Liver (tissue), 9 donors: ENCODE measurements around the gene CEP135. TPM values are rescaled to one million over a fixed set of nuclear protein-coding genes. Genes with fewer than 3 reads are reported as not detected.
"Not testable (repeated sequence)": the region's sequence is repeated elsewhere in the genome, so short reads cannot be mapped to it uniquely, and the experiment has no call there.

Experiments
- DNase-seq: peaks from one replicate; pipeline ENCODE4 v3.0.0-alpha.2; 2017; ENCODE audit warnings: low spot score
- H3K27ac ChIP-seq, 2 donors: one replicate each; pipeline ENCODE4 v1.7.0; 2013; ENCODE audit warnings: inconsistent platforms in 2 of 2, low read length in 2 of 2, control low read depth in 1 of 2, low read depth in 1 of 2, mild to moderate bottlenecking in 1 of 2
- H3K27me3 ChIP-seq, 4 donors: one replicate each; pipeline versions ENCODE4 v1.6.1 to v1.7.0; 2013; ENCODE audit warnings: low read length in 3 of 4, inconsistent platforms in 1 of 4, mild to moderate bottlenecking in 1 of 4, moderate library complexity in 1 of 4; ENCODE audit not compliant: control insufficient read depth in 4 of 4, insufficient read depth in 4 of 4
- H3K36me3 ChIP-seq, 4 donors: one replicate each; pipeline versions ENCODE4 v1.6.1 to v1.7.0; 2013; ENCODE audit warnings: low read length in 3 of 4, mild to moderate bottlenecking in 3 of 4, low read depth in 1 of 4, moderate library complexity in 1 of 4; ENCODE audit not compliant: control insufficient read depth in 4 of 4, insufficient read depth in 3 of 4
- H3K4me1 ChIP-seq, 4 donors: one replicate each; pipeline versions ENCODE4 v1.6.1 to v1.7.0; 2013; ENCODE audit warnings: low read length in 3 of 4, mild to moderate bottlenecking in 3 of 4, moderate library complexity in 1 of 4; ENCODE audit not compliant: control insufficient read depth in 4 of 4, insufficient read depth in 4 of 4
- H3K4me3 ChIP-seq, 3 donors: one replicate each; pipeline versions ENCODE4 v1.6.1 to v1.7.0; 2013; ENCODE audit warnings: low read length in 3 of 3, control low read depth in 1 of 3, low read depth in 1 of 3, mild to moderate bottlenecking in 1 of 3
- H3K9ac ChIP-seq, 2 donors: one replicate each; pipeline ENCODE4 v1.7.0; 2013; ENCODE audit warnings: low read length in 2 of 2, mild to moderate bottlenecking in 2 of 2, moderate library complexity in 2 of 2, control low read depth in 1 of 2, low read depth in 1 of 2
- H3K9me3 ChIP-seq, 4 donors: one replicate each; pipeline versions ENCODE4 v1.6.1 to v1.7.0; 2013; ENCODE audit warnings: low read length in 3 of 4; ENCODE audit not compliant: control insufficient read depth in 4 of 4
- FOXA1 ChIP-seq: IDR thresholded peaks from 2 replicates; pipeline ENCODE4 v1.6.1; 2016; ENCODE audit warnings: antibody characterized with exemption
- GABPA ChIP-seq, 2 donors: IDR thresholded peaks in 1 of 2; conservative IDR thresholded peaks in 1 of 2; 2 replicates each; pipeline ENCODE4 v1.6.1; 2016; ENCODE audit warnings: antibody characterized with exemption in 2 of 2, mild to moderate bottlenecking in 1 of 2, moderate library complexity in 1 of 2
- HNF4A ChIP-seq, 2 donors: conservative IDR thresholded peaks; 2 replicates each; pipeline ENCODE4 v1.6.1; 2016; ENCODE audit warnings: antibody characterized with exemption in 2 of 2, mild to moderate bottlenecking in 2 of 2
- HNF4G ChIP-seq: IDR thresholded peaks from 2 replicates; pipeline ENCODE4 v1.6.1; 2016; ENCODE audit warnings: antibody characterized with exemption
- JUND ChIP-seq, 2 donors: IDR thresholded peaks; 2 replicates each; pipeline ENCODE4 v1.6.1; 2016; ENCODE audit warnings: antibody characterized with exemption in 2 of 2
- RAD21 ChIP-seq, 2 donors: IDR thresholded peaks; 2 replicates each; pipeline ENCODE4 v1.6.1; 2016; ENCODE audit warnings: antibody characterized with exemption in 2 of 2, mild to moderate bottlenecking in 2 of 2
- RXRA ChIP-seq, 2 donors: IDR thresholded peaks; 2 replicates each; pipeline ENCODE4 v1.6.1; 2017 to 2018; ENCODE audit warnings: antibody characterized with exemption in 2 of 2, mild to moderate bottlenecking in 1 of 2
- SP1 ChIP-seq: IDR thresholded peaks from 2 replicates; pipeline ENCODE4 v1.6.1; 2018; ENCODE audit warnings: antibody characterized with exemption, mild to moderate bottlenecking
- TAF1 ChIP-seq: conservative IDR thresholded peaks from 2 replicates; pipeline ENCODE4 v1.6.1; 2016; ENCODE audit warnings: antibody characterized with exemption, mild to moderate bottlenecking
- YY1 ChIP-seq: IDR thresholded peaks from 2 replicates; pipeline ENCODE4 v1.6.1; 2016; ENCODE audit warnings: antibody characterized with exemption, mild to moderate bottlenecking
- WGBS: extraction: QIAGEN DNeasy Blood & Tissue Kit; methylation state at CpG from one replicate; pipeline ENCODE4 v1.1.7; 2013; 5-methylcytosine and 5-hydroxymethylcytosine counted together
- polyA plus RNA-seq, 2 donors: library from polyadenylated mRNA; stranded (reverse) in 1 of 2; unstranded in 1 of 2; fragments of 200-250 nt in 1 of 2; fragments of >200 nt in 1 of 2; fragmentation: Nextera tagmentation in 1 of 2; extraction: Ambion mirVana in 1 of 2; gene quantifications; one replicate each; pipeline versions ENCODE4 v1.2.1 to v1.2.3, GENCODE V29; 2013 to 2015
- total RNA-seq, 2 donors: library from RNA; depleted of rRNA; stranded (reverse); fragments of >200 nt; gene quantifications; one replicate each; pipeline ENCODE4 v1.2.3, GENCODE V29; 2014
- TF ChIP-seq, protein P1 (sequence below): IDR thresholded peaks from 2 replicates; pipeline ENCODE4 v1.6.1; 2016; ENCODE audit warnings: antibody characterized with exemption, mild to moderate bottlenecking
- TF ChIP-seq, protein P2 (sequence below): IDR thresholded peaks from 2 replicates; pipeline ENCODE4 v1.6.1; 2016; ENCODE audit warnings: antibody characterized with exemption
- donor health status: healthy.
- donor health status: healthy.
- donor health status: healthy.
- donor health status: healthy.
- donor health status: healthy.

CEP135 gene
- total and polyA plus RNA-seq, 4 donors: 0.47 to 9.8 (median 1.9) TPM

DNA sequence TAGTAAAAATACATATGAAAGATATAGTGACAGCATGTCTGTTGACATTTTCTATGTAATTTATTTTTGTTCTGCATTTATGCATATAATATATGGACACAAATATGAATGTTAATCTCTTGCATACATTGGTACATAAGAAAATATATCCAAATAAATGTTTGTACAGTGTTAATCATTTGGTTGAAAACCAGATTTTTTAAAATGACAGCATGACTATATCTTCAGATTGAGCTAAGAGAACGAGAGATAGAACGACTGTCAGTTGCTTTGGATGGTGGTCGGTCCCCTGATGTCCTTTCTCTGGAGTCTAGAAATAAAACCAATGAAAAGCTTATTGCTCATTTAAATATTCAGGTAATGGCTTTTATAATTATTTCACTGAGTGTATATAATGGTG, 15.3 kb downstream of the CEP135 start:
- no peaks in the 10 kb centered on the region for H3K27me3 ChIP-seq
- no peak for TF ChIP-seq TAF1
- TF ChIP-seq YY1: no peak
- no peak for TF ChIP-seq FOXA1
- TF ChIP-seq HNF4G: no peak
- TF ChIP-seq, protein P1, sequence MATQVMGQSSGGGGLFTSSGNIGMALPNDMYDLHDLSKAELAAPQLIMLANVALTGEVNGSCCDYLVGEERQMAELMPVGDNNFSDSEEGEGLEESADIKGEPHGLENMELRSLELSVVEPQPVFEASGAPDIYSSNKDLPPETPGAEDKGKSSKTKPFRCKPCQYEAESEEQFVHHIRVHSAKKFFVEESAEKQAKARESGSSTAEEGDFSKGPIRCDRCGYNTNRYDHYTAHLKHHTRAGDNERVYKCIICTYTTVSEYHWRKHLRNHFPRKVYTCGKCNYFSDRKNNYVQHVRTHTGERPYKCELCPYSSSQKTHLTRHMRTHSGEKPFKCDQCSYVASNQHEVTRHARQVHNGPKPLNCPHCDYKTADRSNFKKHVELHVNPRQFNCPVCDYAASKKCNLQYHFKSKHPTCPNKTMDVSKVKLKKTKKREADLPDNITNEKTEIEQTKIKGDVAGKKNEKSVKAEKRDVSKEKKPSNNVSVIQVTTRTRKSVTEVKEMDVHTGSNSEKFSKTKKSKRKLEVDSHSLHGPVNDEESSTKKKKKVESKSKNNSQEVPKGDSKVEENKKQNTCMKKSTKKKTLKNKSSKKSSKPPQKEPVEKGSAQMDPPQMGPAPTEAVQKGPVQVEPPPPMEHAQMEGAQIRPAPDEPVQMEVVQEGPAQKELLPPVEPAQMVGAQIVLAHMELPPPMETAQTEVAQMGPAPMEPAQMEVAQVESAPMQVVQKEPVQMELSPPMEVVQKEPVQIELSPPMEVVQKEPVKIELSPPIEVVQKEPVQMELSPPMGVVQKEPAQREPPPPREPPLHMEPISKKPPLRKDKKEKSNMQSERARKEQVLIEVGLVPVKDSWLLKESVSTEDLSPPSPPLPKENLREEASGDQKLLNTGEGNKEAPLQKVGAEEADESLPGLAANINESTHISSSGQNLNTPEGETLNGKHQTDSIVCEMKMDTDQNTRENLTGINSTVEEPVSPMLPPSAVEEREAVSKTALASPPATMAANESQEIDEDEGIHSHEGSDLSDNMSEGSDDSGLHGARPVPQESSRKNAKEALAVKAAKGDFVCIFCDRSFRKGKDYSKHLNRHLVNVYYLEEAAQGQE: no peak
- no peak for TF ChIP-seq HNF4A (conservative IDR thresholded peaks at IDR 0.05)
- TF ChIP-seq RXRA (IDR thresholded peaks at IDR 0.05): no peak
- TF ChIP-seq SP1: no peak
- TF ChIP-seq, protein P2, sequence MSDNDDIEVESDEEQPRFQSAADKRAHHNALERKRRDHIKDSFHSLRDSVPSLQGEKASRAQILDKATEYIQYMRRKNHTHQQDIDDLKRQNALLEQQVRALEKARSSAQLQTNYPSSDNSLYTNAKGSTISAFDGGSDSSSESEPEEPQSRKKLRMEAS: no peak
- no peak for TF ChIP-seq JUND (IDR thresholded peaks at IDR 0.05)
- peaks cover 0 to 4% (median 2%) of the 10 kb centered on the region in 4 donors for H3K36me3 ChIP-seq
- no peak overlapping the region for H3K27ac ChIP-seq
- H3K4me1 ChIP-seq: no peaks in the 10 kb centered on the region
- DNase-seq: no peak
- 98% methylated on average over 3 of the region's 3 CpGs for WGBS
- no peak overlapping the region for H3K4me3 ChIP-seq
- no peak overlapping the region for H3K9ac ChIP-seq
- H3K9me3 ChIP-seq: no peaks in the 10 kb centered on the region

DNA sequence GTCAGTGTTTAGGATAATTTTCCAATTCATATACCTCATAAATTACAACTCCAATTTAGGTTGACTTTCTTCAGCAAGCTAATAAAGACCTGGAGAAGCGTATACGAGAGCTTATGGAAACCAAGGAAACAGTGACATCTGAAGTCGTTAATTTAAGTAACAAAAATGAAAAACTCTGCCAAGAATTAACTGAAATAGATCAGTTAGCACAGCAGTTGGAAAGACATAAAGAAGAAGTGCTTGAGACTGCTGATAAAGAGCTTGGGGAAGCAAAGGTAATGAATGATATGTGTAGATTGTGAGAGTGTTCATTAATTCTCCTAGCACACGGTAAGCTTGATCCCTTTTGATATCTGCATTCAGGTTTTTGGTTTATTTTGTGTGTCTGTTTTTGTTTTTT, 16.8 kb downstream of the CEP135 start:
- WGBS: 82% methylated on average over 4 of the region's 4 CpGs

DNA sequence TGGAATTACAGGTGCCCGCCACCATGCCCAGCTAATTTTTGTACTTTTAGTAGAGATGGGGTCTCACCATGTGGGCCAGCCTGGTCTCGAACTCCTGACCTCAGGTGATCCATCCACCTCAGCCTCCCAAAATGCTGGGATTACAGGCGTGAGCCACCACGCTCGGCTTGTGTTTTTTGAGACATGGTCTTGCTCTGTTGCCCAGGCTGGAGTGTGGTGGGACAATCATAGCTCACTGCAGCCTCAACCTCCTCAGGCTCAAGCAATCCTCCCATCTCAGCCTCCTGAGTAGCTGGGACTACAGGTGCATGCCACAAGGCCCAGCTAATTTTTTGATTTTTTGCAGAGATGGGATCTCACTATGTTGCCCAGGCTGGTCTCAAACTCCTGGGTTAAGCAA, 17.6 kb downstream of the CEP135 start:
- H3K9me3 ChIP-seq, H3K36me3 ChIP-seq, H3K27ac ChIP-seq, H3K4me3 ChIP-seq, H3K9ac ChIP-seq, DNase-seq, H3K4me1 ChIP-seq, H3K27me3 ChIP-seq: not testable (repeated sequence)
- WGBS: 97% methylated on average over 5 of the region's 5 CpGs

More for the DNA sequence above, 16.8 kb downstream of the CEP135 start:
- Histone ChIP-seq H3K27me3 (no peaks in the 10 kb centered on the region), H3K4me1 (no peaks in the 10 kb centered on the region), H3K9ac (no peak overlapping the region), H3K9me3 (no peaks in the 10 kb centered on the region), H3K27ac (no peak overlapping the region), H3K36me3 (peaks cover 0 to 4% (median 2%) of the 10 kb centered on the region in 4 donors), H3K4me3 (no peak overlapping the region)
- DNase-seq: no peak
- TF ChIP-seq RAD21 (IDR thresholded peaks at IDR 0.05) (no peak), HNF4G (no peak), YY1 (no peak), GABPA (IDR thresholded peaks at IDR 0.05 in 1 of 2, conservative IDR thresholded peaks at IDR 0.05 in 1 of 2) (no peak)
- TF ChIP-seq, protein P2: no peak
